Measurements from ENCODE around the gene CHRM2. TPM values are rescaled to one million over a fixed set of nuclear protein-coding genes. Genes with fewer than 3 reads are reported as not detected.
"Not testable (repeated sequence)": the region's sequence is repeated elsewhere in the genome, so short reads cannot be mapped to it uniquely, and the experiment has no call there.

CHRM2 gene
- 0.33 TPM for total RNA-seq
- under 0.01 TPM for polyA plus RNA-seq
- long read RNA-seq, donor 1: 0 reads
- long read RNA-seq, donor 2: 0 reads
- long read RNA-seq, donor 3: 0 reads
- long read RNA-seq, donor 4: 0 reads
- long read RNA-seq, donor 5, full-length matches to known transcripts: 1 of 1 reads
- long read RNA-seq, donor 5, partial matches to known transcripts: 0 of 1 reads
- long read RNA-seq, donor 5, other reads (novel, unspliced or antisense): 0 of 1 reads
- long read RNA-seq, donor 6, full-length matches to known transcripts: 1 of 1 reads
- long read RNA-seq, donor 6, partial matches to known transcripts: 0 of 1 reads
- long read RNA-seq, donor 6, other reads (novel, unspliced or antisense): 0 of 1 reads
- long read RNA-seq, donor 7: 0 reads
- long read RNA-seq, donor 8: 0 reads
- long read RNA-seq, donor 9: 0 reads
- long read RNA-seq, donor 10: 0 reads

DNA sequence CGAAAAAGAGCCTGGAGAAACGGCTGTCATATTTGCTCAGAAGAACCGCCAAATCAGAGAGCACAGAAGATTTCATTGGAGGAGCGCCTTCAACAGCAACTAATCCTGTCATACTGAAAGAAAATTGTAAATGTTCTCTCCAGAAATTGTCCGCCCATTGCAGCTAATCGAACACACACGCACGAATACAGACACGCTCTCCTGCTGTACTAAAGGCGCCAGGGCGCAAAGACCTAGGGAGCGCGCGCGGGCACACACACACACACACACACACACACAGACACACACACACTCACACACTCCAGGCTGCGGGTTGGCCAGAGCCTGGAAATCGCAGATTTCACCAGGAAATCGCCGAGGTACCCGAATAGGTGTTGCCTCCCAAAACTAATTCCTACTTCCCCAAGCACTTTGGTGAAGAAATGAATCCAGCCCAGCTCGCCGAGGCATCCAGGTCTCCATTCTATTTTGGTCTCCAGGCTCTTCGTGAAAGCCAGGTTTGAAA lies at the start of gene CHRM2:
CHRM2 (plus strand) TSS at position 157 of the 505 bp plus-strand sequence. CDS start 146,214 bp downstream, outside the sequence.
- H3K4me3 ChIP-seq (ENCODE audit: low read length in 2 of 2): no peak within 1 kb of the TSS
- peaks cover 30 to 45% of the 10 kb centered on the region in 2 donors for H3K27me3 ChIP-seq (ENCODE audit: control insufficient read depth in 2 of 2, insufficient read depth in 1 of 2, low read length in 1 of 2)
- no peaks in the 10 kb centered on the region for H3K9me3 ChIP-seq (ENCODE audit: control insufficient read depth in 2 of 2, insufficient read depth in 1 of 2, low read length in 1 of 2)
- H3K27ac ChIP-seq (ENCODE audit: low read depth in 1 of 2, low read length in 1 of 2): no peak within 1 kb of the TSS
- 6% methylated on average over 23 of the region's 23 CpGs for WGBS
- DNase-seq (ENCODE audit: low read depth in 6 of 9, low spot score in 9 of 9): no peak
- no peaks in the 10 kb centered on the region for H3K36me3 ChIP-seq (ENCODE audit: control insufficient read depth in 2 of 2, insufficient read depth in 2 of 2, low read length in 1 of 2)
- H3K4me1 ChIP-seq (ENCODE audit: control insufficient read depth in 2 of 2, insufficient read depth in 2 of 2, low read length in 2 of 2): no peaks in the 10 kb centered on the region

- not testable (repeated sequence) for H3K27me3 ChIP-seq (ENCODE audit: control insufficient read depth in 2 of 2, insufficient read depth in 1 of 2, low read length in 1 of 2); H3K4me1 ChIP-seq (ENCODE audit: control insufficient read depth in 2 of 2, insufficient read depth in 2 of 2, low read length in 2 of 2); H3K4me3 ChIP-seq (ENCODE audit: low read length in 2 of 2); H3K9me3 ChIP-seq (ENCODE audit: control insufficient read depth in 2 of 2, insufficient read depth in 1 of 2, low read length in 1 of 2); H3K27ac ChIP-seq (ENCODE audit: low read depth in 1 of 2, low read length in 1 of 2); H3K36me3 ChIP-seq (ENCODE audit: control insufficient read depth in 2 of 2, insufficient read depth in 2 of 2, low read length in 1 of 2); DNase-seq (ENCODE audit: low read depth in 6 of 9, low spot score in 9 of 9)
- 82% methylated on average over 16 of the region's 16 CpGs for WGBS
Observed at GRCh38 chr7:136831398-136831797, 37.1 kb upstream of the CHRM2 start.

GRCh38 chr7:136845899-136846465 lies 22.5 kb upstream of the CHRM2 start:
- no peak for DNase-seq (ENCODE audit: low read depth in 6 of 9, low spot score in 9 of 9)
- Histone ChIP-seq H3K36me3 (ENCODE audit: control insufficient read depth in 2 of 2, insufficient read depth in 2 of 2, low read length in 1 of 2) (no peaks in the 10 kb centered on the region), H3K27ac (ENCODE audit: low read depth in 1 of 2, low read length in 1 of 2) (no peak overlapping the region), H3K27me3 (ENCODE audit: control insufficient read depth in 2 of 2, insufficient read depth in 1 of 2, low read length in 1 of 2) (no peaks in the 10 kb centered on the region), H3K4me1 (ENCODE audit: control insufficient read depth in 2 of 2, insufficient read depth in 2 of 2, low read length in 2 of 2) (no peaks in the 10 kb centered on the region), H3K4me3 (ENCODE audit: low read length in 2 of 2) (no peak overlapping the region), H3K9me3 (ENCODE audit: control insufficient read depth in 2 of 2, insufficient read depth in 1 of 2, low read length in 1 of 2) (no peaks in the 10 kb centered on the region)
- WGBS: 15% methylated on average over 1 of the region's 1 CpG

GRCh38 chr7:136847858-136848257 lies 20.6 kb upstream of the CHRM2 start:
- Histone ChIP-seq H3K4me3 (ENCODE audit: low read length in 2 of 2) (no peak overlapping the region), H3K27me3 (ENCODE audit: control insufficient read depth in 2 of 2, insufficient read depth in 1 of 2, low read length in 1 of 2) (no peaks in the 10 kb centered on the region), H3K9me3 (ENCODE audit: control insufficient read depth in 2 of 2, insufficient read depth in 1 of 2, low read length in 1 of 2) (no peaks in the 10 kb centered on the region), H3K4me1 (ENCODE audit: control insufficient read depth in 2 of 2, insufficient read depth in 2 of 2, low read length in 2 of 2) (no peaks in the 10 kb centered on the region), H3K27ac (ENCODE audit: low read depth in 1 of 2, low read length in 1 of 2) (no peak overlapping the region), H3K36me3 (ENCODE audit: control insufficient read depth in 2 of 2, insufficient read depth in 2 of 2, low read length in 1 of 2) (no peaks in the 10 kb centered on the region)
- 93% methylated on average over 2 of the region's 2 CpGs for WGBS
- DNase-seq (ENCODE audit: low read depth in 6 of 9, low spot score in 9 of 9): no peak

DNA sequence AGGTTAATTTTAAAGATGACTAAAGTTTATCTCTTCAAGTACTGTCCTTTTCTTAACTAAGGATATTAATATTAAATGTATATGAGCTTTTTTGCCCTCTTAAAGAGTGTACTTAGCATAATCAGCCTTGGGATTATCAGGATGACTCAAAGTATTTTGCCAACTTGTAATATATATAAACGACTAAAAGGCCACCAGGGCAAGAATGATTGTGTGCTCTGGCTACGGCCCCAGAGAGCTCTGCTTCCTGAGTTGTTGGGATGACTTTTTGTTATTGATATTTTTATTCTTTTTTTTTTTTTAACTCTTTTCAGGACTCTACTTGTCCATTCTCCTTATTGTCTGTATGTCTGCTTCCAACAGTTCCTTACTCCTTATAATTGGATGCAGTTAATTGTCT lies 14.8 kb upstream of the CHRM2 start:
- H3K9me3 ChIP-seq (ENCODE audit: control insufficient read depth in 2 of 2, insufficient read depth in 1 of 2, low read length in 1 of 2): no peaks in the 10 kb centered on the region
- no peak overlapping the region for H3K4me3 ChIP-seq (ENCODE audit: low read length in 2 of 2)
- H3K4me1 ChIP-seq (ENCODE audit: control insufficient read depth in 2 of 2, insufficient read depth in 2 of 2, low read length in 2 of 2): no peaks in the 10 kb centered on the region
- 78% methylated on average over 2 of the region's 2 CpGs for WGBS
- H3K27me3 ChIP-seq (ENCODE audit: control insufficient read depth in 2 of 2, insufficient read depth in 1 of 2, low read length in 1 of 2): no peaks in the 10 kb centered on the region
- DNase-seq (ENCODE audit: low read depth in 6 of 9, low spot score in 9 of 9): no peak
- H3K27ac ChIP-seq (ENCODE audit: low read depth in 1 of 2, low read length in 1 of 2): no peak overlapping the region
- no peaks in the 10 kb centered on the region for H3K36me3 ChIP-seq (ENCODE audit: control insufficient read depth in 2 of 2, insufficient read depth in 2 of 2, low read length in 1 of 2)

DNA sequence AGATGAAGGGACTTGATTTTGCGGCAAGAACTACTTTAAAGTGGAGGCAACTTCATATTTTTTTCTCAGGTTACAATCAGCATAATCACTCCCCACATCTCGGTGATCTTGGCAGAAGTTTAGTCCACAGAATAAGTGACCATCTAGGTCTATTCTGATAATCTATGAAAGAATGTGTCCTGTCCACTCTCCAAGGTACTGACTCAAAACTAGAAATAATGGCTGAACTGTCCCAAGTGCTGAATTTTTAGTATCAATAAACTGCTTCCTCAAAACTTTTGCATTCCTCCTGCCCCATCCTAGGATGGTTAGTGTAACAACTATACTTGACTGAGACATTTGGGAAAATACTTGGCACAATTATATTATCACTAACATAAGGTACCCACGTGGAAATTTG lies 10.9 kb upstream of the CHRM2 start:
- WGBS: 58% methylated on average over 3 of the region's 3 CpGs
- no peaks in the 10 kb centered on the region for H3K27me3 ChIP-seq (ENCODE audit: control insufficient read depth in 2 of 2, insufficient read depth in 1 of 2, low read length in 1 of 2)
- DNase-seq (ENCODE audit: low read depth in 6 of 9, low spot score in 9 of 9): no peak

DNA sequence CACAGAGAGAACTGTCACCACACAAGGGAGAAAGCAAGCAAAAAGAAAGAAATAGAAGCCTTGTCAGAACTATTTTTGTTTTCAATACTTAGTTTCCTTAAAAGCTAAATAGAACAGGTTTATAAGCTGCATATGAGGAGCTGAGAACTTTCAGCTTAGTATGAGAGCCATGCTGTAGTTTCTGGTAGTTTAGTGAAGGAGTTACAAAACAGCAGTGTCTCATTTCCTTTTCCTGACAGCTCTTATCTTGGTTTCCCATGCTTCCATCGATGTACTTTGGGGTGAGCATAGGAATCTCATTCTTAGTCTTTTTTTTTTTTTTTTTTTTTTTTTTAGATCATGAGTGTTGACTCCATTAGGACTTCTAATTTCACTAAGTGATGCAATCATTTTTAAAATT lies 8.6 kb upstream of the CHRM2 start:
- no peaks in the 10 kb centered on the region for H3K27me3 ChIP-seq (ENCODE audit: control insufficient read depth in 2 of 2, insufficient read depth in 1 of 2, low read length in 1 of 2)
- H3K9me3 ChIP-seq (ENCODE audit: control insufficient read depth in 2 of 2, insufficient read depth in 1 of 2, low read length in 1 of 2): no peaks in the 10 kb centered on the region
- H3K27ac ChIP-seq (ENCODE audit: low read depth in 1 of 2, low read length in 1 of 2): no peak overlapping the region
- H3K36me3 ChIP-seq (ENCODE audit: control insufficient read depth in 2 of 2, insufficient read depth in 2 of 2, low read length in 1 of 2): no peaks in the 10 kb centered on the region
- H3K4me1 ChIP-seq (ENCODE audit: control insufficient read depth in 2 of 2, insufficient read depth in 2 of 2, low read length in 2 of 2): no peaks in the 10 kb centered on the region
- no peak overlapping the region for H3K4me3 ChIP-seq (ENCODE audit: low read length in 2 of 2)
- 15% methylated on average over 1 of the region's 1 CpG for WGBS
- DNase-seq (ENCODE audit: low read depth in 6 of 9, low spot score in 9 of 9): no peak

More for the DNA sequence above, 10.9 kb upstream of the CHRM2 start:
- Histone ChIP-seq H3K4me1 (ENCODE audit: control insufficient read depth in 2 of 2, insufficient read depth in 2 of 2, low read length in 2 of 2) (no peaks in the 10 kb centered on the region), H3K4me3 (ENCODE audit: low read length in 2 of 2) (no peak overlapping the region), H3K9me3 (ENCODE audit: control insufficient read depth in 2 of 2, insufficient read depth in 1 of 2, low read length in 1 of 2) (no peaks in the 10 kb centered on the region), H3K27ac (ENCODE audit: low read depth in 1 of 2, low read length in 1 of 2) (no peak overlapping the region), H3K36me3 (ENCODE audit: control insufficient read depth in 2 of 2, insufficient read depth in 2 of 2, low read length in 1 of 2) (no peaks in the 10 kb centered on the region)

DNA sequence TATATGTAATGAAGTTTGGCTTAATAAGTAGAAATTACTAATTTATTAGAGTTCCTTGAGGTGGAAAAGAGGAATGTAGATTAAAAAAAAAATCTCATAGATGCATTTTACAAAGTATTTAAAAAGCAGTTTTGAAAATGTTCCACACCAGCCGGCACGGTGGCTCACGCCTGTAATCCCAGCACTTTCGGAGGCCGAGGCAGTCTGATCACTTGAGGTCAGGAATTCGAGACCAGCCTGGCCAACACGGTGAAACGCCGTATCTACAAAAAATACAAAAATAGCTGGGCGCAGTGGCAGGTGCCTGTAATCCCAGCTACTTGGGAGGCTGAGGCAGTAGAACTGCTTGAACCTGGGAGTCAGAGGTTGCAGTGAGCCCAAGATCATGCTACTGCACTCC lies 3.2 kb upstream of the CHRM2 start:
- WGBS: 96% methylated on average over 10 of the region's 10 CpGs
- Histone ChIP-seq H3K27me3 (ENCODE audit: control insufficient read depth in 2 of 2, insufficient read depth in 1 of 2, low read length in 1 of 2) (peaks cover 16 to 22% of the 10 kb centered on the region in 2 donors), H3K4me1 (ENCODE audit: control insufficient read depth in 2 of 2, insufficient read depth in 2 of 2, low read length in 2 of 2) (no peaks in the 10 kb centered on the region), H3K36me3 (ENCODE audit: control insufficient read depth in 2 of 2, insufficient read depth in 2 of 2, low read length in 1 of 2) (no peaks in the 10 kb centered on the region), H3K4me3 (ENCODE audit: low read length in 2 of 2) (no peak overlapping the region), H3K9me3 (ENCODE audit: control insufficient read depth in 2 of 2, insufficient read depth in 1 of 2, low read length in 1 of 2) (no peaks in the 10 kb centered on the region), H3K27ac (ENCODE audit: low read depth in 1 of 2, low read length in 1 of 2) (no peak overlapping the region)
- DNase-seq (ENCODE audit: low read depth in 6 of 9, low spot score in 9 of 9): no peak

GRCh38 chr7:136865777-136866176 lies 2.7 kb upstream of the CHRM2 start:
- Histone ChIP-seq H3K36me3 (ENCODE audit: control insufficient read depth in 2 of 2, insufficient read depth in 2 of 2, low read length in 1 of 2) (no peaks in the 10 kb centered on the region), H3K9me3 (ENCODE audit: control insufficient read depth in 2 of 2, insufficient read depth in 1 of 2, low read length in 1 of 2) (no peaks in the 10 kb centered on the region), H3K27me3 (ENCODE audit: control insufficient read depth in 2 of 2, insufficient read depth in 1 of 2, low read length in 1 of 2) (peaks cover 21 to 27% of the 10 kb centered on the region in 2 donors), H3K27ac (ENCODE audit: low read depth in 1 of 2, low read length in 1 of 2) (no peak overlapping the region), H3K4me3 (ENCODE audit: low read length in 2 of 2) (no peak overlapping the region), H3K4me1 (ENCODE audit: control insufficient read depth in 2 of 2, insufficient read depth in 2 of 2, low read length in 2 of 2) (no peaks in the 10 kb centered on the region)
- WGBS: 96% methylated on average over 2 of the region's 2 CpGs
- DNase-seq (ENCODE audit: low read depth in 6 of 9, low spot score in 9 of 9): no peak

Measured in thymus (tissue), 14 donors.